ENCODE results near the gene STK39. TPM values are rescaled to one million over a fixed set of nuclear protein-coding genes. Genes with fewer than 3 reads are reported as not detected.

The STK39 gene
- total RNA-seq, 1 experiment from 2014 or later, result 20.8 TPM

GRCh38 chr2:167960089-167960747 is 287.2 kb downstream of the STK39 start:
- Histone ChIP-seq H3K4me3 (ENCODE audit: insufficient read depth, low read depth, low read length) (no peak overlapping the region), H3K36me3 (replicated peaks; ENCODE audit: control insufficient read depth, insufficient read depth, low read length) (no peaks in the 10 kb centered on the region), H3K27me3 (ENCODE audit: control insufficient read depth, insufficient read depth, low read length) (no peaks in the 10 kb centered on the region)
- DNase-seq, result no peak

- H3K4me3 ChIP-seq (ENCODE audit: insufficient read depth, low read depth, low read length), result no peak overlapping the region
- DNase-seq, result no peak
- no peaks in the 10 kb centered on the region for H3K36me3 ChIP-seq (replicated peaks; ENCODE audit: control insufficient read depth, insufficient read depth, low read length)
- H3K27me3 ChIP-seq (ENCODE audit: control insufficient read depth, insufficient read depth, low read length), result no peaks in the 10 kb centered on the region
Measured at GRCh38 chr2:167957662-167958061, 289.7 kb downstream of the STK39 start.

GRCh38 chr2:167955264-167955906 is 292.0 kb downstream of the STK39 start:
- H3K4me3 ChIP-seq (ENCODE audit: insufficient read depth, low read depth, low read length), result no peak overlapping the region
- H3K27me3 ChIP-seq (ENCODE audit: control insufficient read depth, insufficient read depth, low read length), result no peaks in the 10 kb centered on the region
- no peaks in the 10 kb centered on the region for H3K36me3 ChIP-seq (replicated peaks; ENCODE audit: control insufficient read depth, insufficient read depth, low read length)
- DNase-seq, result no peak

- no peak for DNase-seq
- Histone ChIP-seq H3K27me3 (ENCODE audit: control insufficient read depth, insufficient read depth, low read length) (no peaks in the 10 kb centered on the region), H3K36me3 (replicated peaks; ENCODE audit: control insufficient read depth, insufficient read depth, low read length) (no peaks in the 10 kb centered on the region), H3K4me3 (ENCODE audit: insufficient read depth, low read depth, low read length) (no peak overlapping the region)
Measured at GRCh38 chr2:167954495-167954894, 292.9 kb downstream of the STK39 start.

- H3K36me3 ChIP-seq (replicated peaks; ENCODE audit: control insufficient read depth, insufficient read depth, low read length), result no peaks in the 10 kb centered on the region
- no peak overlapping the region for H3K4me3 ChIP-seq (ENCODE audit: insufficient read depth, low read depth, low read length)
- DNase-seq, result no peak
- H3K27me3 ChIP-seq (ENCODE audit: control insufficient read depth, insufficient read depth, low read length), result no peaks in the 10 kb centered on the region
Measured at GRCh38 chr2:167953776-167954175, 293.6 kb downstream of the STK39 start.

GRCh38 chr2:167950571-167950970 is 296.8 kb downstream of the STK39 start:
- no peak for DNase-seq
- H3K4me3 ChIP-seq (ENCODE audit: insufficient read depth, low read depth, low read length), result no peak overlapping the region
- no peaks in the 10 kb centered on the region for H3K36me3 ChIP-seq (replicated peaks; ENCODE audit: control insufficient read depth, insufficient read depth, low read length)
- no peaks in the 10 kb centered on the region for H3K27me3 ChIP-seq (ENCODE audit: control insufficient read depth, insufficient read depth, low read length)

GRCh38 chr2:167946441-167946841 is 301.0 kb downstream of the STK39 start:
- no peak overlapping the region for H3K4me3 ChIP-seq (ENCODE audit: insufficient read depth, low read depth, low read length)
- H3K27me3 ChIP-seq (ENCODE audit: control insufficient read depth, insufficient read depth, low read length), result no peaks in the 10 kb centered on the region
- no peaks in the 10 kb centered on the region for H3K36me3 ChIP-seq (replicated peaks; ENCODE audit: control insufficient read depth, insufficient read depth, low read length)
- peak; percentile 10 for DNase-seq

GRCh38 chr2:167945660-167946368 is 301.6 kb downstream of the STK39 start:
- H3K27me3 ChIP-seq (ENCODE audit: control insufficient read depth, insufficient read depth, low read length), result no peaks in the 10 kb centered on the region

GRCh38 chr2:167944825-167945659 is 302.4 kb downstream of the STK39 start:
- no peaks in the 10 kb centered on the region for H3K27me3 ChIP-seq (ENCODE audit: control insufficient read depth, insufficient read depth, low read length)
- no peak overlapping the region for H3K4me3 ChIP-seq (ENCODE audit: insufficient read depth, low read depth, low read length)
- no peak for DNase-seq
- H3K36me3 ChIP-seq (replicated peaks; ENCODE audit: control insufficient read depth, insufficient read depth, low read length), result no peaks in the 10 kb centered on the region

More at GRCh38 chr2:167945660-167946368, 301.6 kb downstream of the STK39 start:
- H3K36me3 ChIP-seq (replicated peaks; ENCODE audit: control insufficient read depth, insufficient read depth, low read length), result no peaks in the 10 kb centered on the region
- DNase-seq, result no peak
- no peak overlapping the region for H3K4me3 ChIP-seq (ENCODE audit: insufficient read depth, low read depth, low read length)

- Histone ChIP-seq H3K27me3 (ENCODE audit: control insufficient read depth, insufficient read depth, low read length) (no peaks in the 10 kb centered on the region), H3K4me3 (ENCODE audit: insufficient read depth, low read depth, low read length) (no peak overlapping the region), H3K36me3 (replicated peaks; ENCODE audit: control insufficient read depth, insufficient read depth, low read length) (no peaks in the 10 kb centered on the region)
- DNase-seq, result no peak
Measured at GRCh38 chr2:167943897-167944296, 303.5 kb downstream of the STK39 start.

GRCh38 chr2:167943368-167943767 is 304.0 kb downstream of the STK39 start:
- no peak for DNase-seq

GRCh38 chr2:167942366-167943081 is 304.9 kb downstream of the STK39 start:
- H3K36me3 ChIP-seq (replicated peaks; ENCODE audit: control insufficient read depth, insufficient read depth, low read length), result no peaks in the 10 kb centered on the region
- no peak for DNase-seq
- H3K4me3 ChIP-seq (ENCODE audit: insufficient read depth, low read depth, low read length), result no peak overlapping the region
- no peaks in the 10 kb centered on the region for H3K27me3 ChIP-seq (ENCODE audit: control insufficient read depth, insufficient read depth, low read length)

More at GRCh38 chr2:167943368-167943767, 304.0 kb downstream of the STK39 start:
- Histone ChIP-seq H3K4me3 (ENCODE audit: insufficient read depth, low read depth, low read length) (no peak overlapping the region), H3K27me3 (ENCODE audit: control insufficient read depth, insufficient read depth, low read length) (no peaks in the 10 kb centered on the region), H3K36me3 (replicated peaks; ENCODE audit: control insufficient read depth, insufficient read depth, low read length) (no peaks in the 10 kb centered on the region)

GRCh38 chr2:167941604-167942003 is 305.8 kb downstream of the STK39 start:
- no peak overlapping the region for H3K4me3 ChIP-seq (ENCODE audit: insufficient read depth, low read depth, low read length)
- no peaks in the 10 kb centered on the region for H3K36me3 ChIP-seq (replicated peaks; ENCODE audit: control insufficient read depth, insufficient read depth, low read length)
- no peak for DNase-seq
- H3K27me3 ChIP-seq (ENCODE audit: control insufficient read depth, insufficient read depth, low read length), result no peaks in the 10 kb centered on the region
